ENCODE results near the gene MFSD1. TPM values are rescaled to one million over a fixed set of nuclear protein-coding genes. Genes with fewer than 3 reads are reported as not detected.

MFSD1 gene
- total RNA-seq, 1 experiment from 2014 or later = 50.7 TPM

DNA sequence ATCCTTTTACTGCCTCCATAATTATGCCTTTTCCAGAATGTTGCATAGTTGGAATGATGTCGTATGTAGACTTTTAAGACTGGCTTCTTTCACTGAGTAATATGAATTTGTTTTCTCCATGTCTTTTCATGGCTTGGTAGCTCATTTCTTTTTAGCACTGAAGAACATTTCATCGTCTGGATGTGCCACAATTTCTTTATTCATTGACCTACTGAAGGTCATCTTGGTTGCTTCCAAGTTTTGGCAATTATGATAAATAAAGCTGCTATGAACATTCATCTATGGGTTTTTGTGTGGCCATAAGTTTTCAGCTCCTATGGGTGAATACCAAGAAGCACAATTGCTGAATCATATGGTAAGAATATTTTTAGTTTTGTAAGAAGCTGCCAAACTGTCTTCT is 46.4 kb upstream of the MFSD1 start:
- ChIA-PET CTCF (no interaction called here), POLR2A (interaction anchor here (0.6 kb wide), 1 partner anchor 85 kb away, joined by 3 read pairs; no protein-coding TSS in a partner anchor)
- intact Hi-C loops (cut with micrococcal nuclease; ENCODE audit: unreplicated experiment) = no loop called here
- no TSS peak for BruUV-seq (replicated peaks)
- DNase-seq (ENCODE audit: low read depth, low spot score) (no peak), ATAC-seq (no peak)
- H3K4me1 ChIP-seq (ENCODE audit: control insufficient read depth, insufficient read depth, low read length) = no peaks in the 10 kb centered on the region
- no peaks in the 10 kb centered on the region for H3K9me3 ChIP-seq (ENCODE audit: control insufficient read depth, insufficient read depth, low read depth, low read length)
- H3K4me3 ChIP-seq (ENCODE audit: low read depth in 2 of 2, low read length in 2 of 2) = no peak overlapping the region
- H3K36me3 ChIP-seq (ENCODE audit: control insufficient read depth, insufficient read depth, low read length) = no peaks in the 10 kb centered on the region
- H3K27me3 ChIP-seq (ENCODE audit: control insufficient read depth, insufficient read depth, low read length) = no peaks in the 10 kb centered on the region
- TF ChIP-seq SIN3A (IDR thresholded peaks at IDR 0.05; ENCODE audit: borderline replicate concordance, insufficient read depth, low read depth, low read length) (no peak), TCF7L2 (IDR thresholded peaks at IDR 0.05; ENCODE audit: low read depth, low read length) (no peak), POLR2AphosphoS5 (IDR thresholded peaks at IDR 0.05; ENCODE audit: low read depth, low read length) (no peak)
- TF ChIP-seq, protein P1, sequence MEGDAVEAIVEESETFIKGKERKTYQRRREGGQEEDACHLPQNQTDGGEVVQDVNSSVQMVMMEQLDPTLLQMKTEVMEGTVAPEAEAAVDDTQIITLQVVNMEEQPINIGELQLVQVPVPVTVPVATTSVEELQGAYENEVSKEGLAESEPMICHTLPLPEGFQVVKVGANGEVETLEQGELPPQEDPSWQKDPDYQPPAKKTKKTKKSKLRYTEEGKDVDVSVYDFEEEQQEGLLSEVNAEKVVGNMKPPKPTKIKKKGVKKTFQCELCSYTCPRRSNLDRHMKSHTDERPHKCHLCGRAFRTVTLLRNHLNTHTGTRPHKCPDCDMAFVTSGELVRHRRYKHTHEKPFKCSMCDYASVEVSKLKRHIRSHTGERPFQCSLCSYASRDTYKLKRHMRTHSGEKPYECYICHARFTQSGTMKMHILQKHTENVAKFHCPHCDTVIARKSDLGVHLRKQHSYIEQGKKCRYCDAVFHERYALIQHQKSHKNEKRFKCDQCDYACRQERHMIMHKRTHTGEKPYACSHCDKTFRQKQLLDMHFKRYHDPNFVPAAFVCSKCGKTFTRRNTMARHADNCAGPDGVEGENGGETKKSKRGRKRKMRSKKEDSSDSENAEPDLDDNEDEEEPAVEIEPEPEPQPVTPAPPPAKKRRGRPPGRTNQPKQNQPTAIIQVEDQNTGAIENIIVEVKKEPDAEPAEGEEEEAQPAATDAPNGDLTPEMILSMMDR (IDR thresholded peaks at IDR 0.05) = no peak
- TF ChIP-seq, protein P2, sequence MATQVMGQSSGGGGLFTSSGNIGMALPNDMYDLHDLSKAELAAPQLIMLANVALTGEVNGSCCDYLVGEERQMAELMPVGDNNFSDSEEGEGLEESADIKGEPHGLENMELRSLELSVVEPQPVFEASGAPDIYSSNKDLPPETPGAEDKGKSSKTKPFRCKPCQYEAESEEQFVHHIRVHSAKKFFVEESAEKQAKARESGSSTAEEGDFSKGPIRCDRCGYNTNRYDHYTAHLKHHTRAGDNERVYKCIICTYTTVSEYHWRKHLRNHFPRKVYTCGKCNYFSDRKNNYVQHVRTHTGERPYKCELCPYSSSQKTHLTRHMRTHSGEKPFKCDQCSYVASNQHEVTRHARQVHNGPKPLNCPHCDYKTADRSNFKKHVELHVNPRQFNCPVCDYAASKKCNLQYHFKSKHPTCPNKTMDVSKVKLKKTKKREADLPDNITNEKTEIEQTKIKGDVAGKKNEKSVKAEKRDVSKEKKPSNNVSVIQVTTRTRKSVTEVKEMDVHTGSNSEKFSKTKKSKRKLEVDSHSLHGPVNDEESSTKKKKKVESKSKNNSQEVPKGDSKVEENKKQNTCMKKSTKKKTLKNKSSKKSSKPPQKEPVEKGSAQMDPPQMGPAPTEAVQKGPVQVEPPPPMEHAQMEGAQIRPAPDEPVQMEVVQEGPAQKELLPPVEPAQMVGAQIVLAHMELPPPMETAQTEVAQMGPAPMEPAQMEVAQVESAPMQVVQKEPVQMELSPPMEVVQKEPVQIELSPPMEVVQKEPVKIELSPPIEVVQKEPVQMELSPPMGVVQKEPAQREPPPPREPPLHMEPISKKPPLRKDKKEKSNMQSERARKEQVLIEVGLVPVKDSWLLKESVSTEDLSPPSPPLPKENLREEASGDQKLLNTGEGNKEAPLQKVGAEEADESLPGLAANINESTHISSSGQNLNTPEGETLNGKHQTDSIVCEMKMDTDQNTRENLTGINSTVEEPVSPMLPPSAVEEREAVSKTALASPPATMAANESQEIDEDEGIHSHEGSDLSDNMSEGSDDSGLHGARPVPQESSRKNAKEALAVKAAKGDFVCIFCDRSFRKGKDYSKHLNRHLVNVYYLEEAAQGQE (IDR thresholded peaks at IDR 0.05; ENCODE audit: insufficient read depth in 1 of 2, low read depth in 2 of 2, low read length in 1 of 2) = no peak
- in situ Hi-C loops (cut with HindIII; ENCODE audit: low pct_unique_long_range_greater_than_20kb, low sequenced_read_pairs) = no loop called here
- H3K27ac ChIP-seq (ENCODE audit: low read length) = no peak overlapping the region

DNA sequence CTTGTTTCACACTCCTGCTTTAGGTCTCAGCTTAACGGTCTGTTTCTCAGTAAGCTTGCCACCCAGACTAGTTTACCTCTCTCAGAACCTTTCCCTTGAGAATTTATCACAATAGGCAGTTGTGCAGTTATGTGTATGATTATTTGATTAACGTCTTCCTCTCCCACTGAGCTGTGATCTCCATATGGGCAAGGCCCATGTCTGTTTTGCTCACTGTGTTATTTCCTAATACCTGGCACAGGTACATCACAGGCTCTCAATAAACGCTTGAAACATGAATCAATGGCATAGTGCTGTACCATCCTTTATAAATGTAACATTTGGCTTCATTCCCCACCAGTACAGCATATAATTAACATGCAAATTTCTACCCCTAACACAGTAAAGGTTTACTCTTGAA is 40.5 kb upstream of the MFSD1 start:
- DNase-seq (ENCODE audit: low read depth, low spot score) = no peak
- H3K27me3 ChIP-seq (ENCODE audit: control insufficient read depth, insufficient read depth, low read length) = no peaks in the 10 kb centered on the region
- no peak overlapping the region for H3K4me3 ChIP-seq (ENCODE audit: low read depth in 2 of 2, low read length in 2 of 2)
- intact Hi-C loops (cut with micrococcal nuclease; ENCODE audit: unreplicated experiment) = no loop called here
- H3K9me3 ChIP-seq (ENCODE audit: control insufficient read depth, insufficient read depth, low read depth, low read length) = no peaks in the 10 kb centered on the region
- H3K36me3 ChIP-seq (ENCODE audit: control insufficient read depth, insufficient read depth, low read length) = no peaks in the 10 kb centered on the region
- H3K27ac ChIP-seq (ENCODE audit: low read length) = no peak overlapping the region
- TF ChIP-seq TCF7L2 (IDR thresholded peaks at IDR 0.05; ENCODE audit: low read depth, low read length) = no peak
- TF ChIP-seq, protein P2 (IDR thresholded peaks at IDR 0.05; ENCODE audit: insufficient read depth in 1 of 2, low read depth in 2 of 2, low read length in 1 of 2) = no peak
- TF ChIP-seq, protein P1 (IDR thresholded peaks at IDR 0.05) = no peak
- TF ChIP-seq POLR2AphosphoS5 (IDR thresholded peaks at IDR 0.05; ENCODE audit: low read depth, low read length) = no peak
- no peak for TF ChIP-seq SIN3A (IDR thresholded peaks at IDR 0.05; ENCODE audit: borderline replicate concordance, insufficient read depth, low read depth, low read length)
- in situ Hi-C loops (cut with HindIII; ENCODE audit: low pct_unique_long_range_greater_than_20kb, low sequenced_read_pairs) = no loop called here
- no peaks in the 10 kb centered on the region for H3K4me1 ChIP-seq (ENCODE audit: control insufficient read depth, insufficient read depth, low read length)
- POLR2A ChIA-PET = no interaction called here
- no TSS peak for BruUV-seq (replicated peaks)
- CTCF ChIA-PET = no interaction called here
- ATAC-seq = no peak

All from Panc1 (cell line).